ENCODE results near the gene CDON. TPM values are rescaled to one million over a fixed set of nuclear protein-coding genes. Genes with fewer than 3 reads are reported as not detected.

Gene CDON
- total and polyA plus RNA-seq, 2 donors (not counting 3 experiments of a cell fraction or from before 2014, with no cell fraction given), result 1.6 to 3.8 TPM

DNA sequence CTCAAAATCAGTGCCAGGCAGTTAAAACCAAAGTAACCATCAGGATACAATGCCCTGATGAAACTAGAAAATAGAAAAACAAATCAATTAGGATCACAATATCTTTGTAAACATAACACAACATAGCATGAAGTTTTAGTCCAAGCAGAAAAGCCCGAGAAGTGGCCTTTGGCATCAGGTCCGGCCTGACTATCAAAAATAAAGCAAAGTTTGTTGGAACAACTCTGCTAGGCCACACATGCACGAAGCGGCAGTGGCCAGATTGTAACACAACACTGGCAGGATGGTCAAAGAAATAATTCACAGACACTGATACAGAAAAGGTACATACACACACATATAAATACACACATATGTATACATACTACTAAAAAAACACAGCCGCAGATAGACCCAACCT, 26.9 kb downstream of the CDON start:
- no peak overlapping the region for H3K9ac ChIP-seq (replicated peaks; ENCODE audit: extremely low read depth, insufficient read depth, low read length)
- FAIRE-seq (no peak), DNase-seq (ENCODE audit: low read depth, low spot score) (no peak)
- H3K9me1 ChIP-seq (replicated peaks; ENCODE audit: control insufficient read depth, extremely low read depth, insufficient read depth, low read length), result no peaks in the 10 kb centered on the region
- H3K36me3 ChIP-seq (ENCODE audit: control insufficient read depth in 2 of 2, extremely low read depth in 1 of 2, insufficient read depth in 2 of 2, low read length in 2 of 2), result no peaks in the 10 kb centered on the region
- no peak overlapping the region for H2AFZ ChIP-seq (ENCODE audit: low read depth, low read length)
- no peak for TF ChIP-seq EZH2 (IDR thresholded peaks at IDR 0.05; ENCODE audit: borderline replicate concordance, low read depth, low read length, severe bottlenecking)
- TF ChIP-seq MYC (IDR thresholded peaks at IDR 0.05; ENCODE audit: low read depth, low read length), result no peak
- no peak for TF ChIP-seq POLR2AphosphoS5 (IDR thresholded peaks at IDR 0.05; ENCODE audit: insufficient read depth, low read depth, low read length)
- TF ChIP-seq POLR2A (IDR thresholded peaks at IDR 0.05; ENCODE audit: low read depth, low read length), result no peak
- TF ChIP-seq, protein P1, sequence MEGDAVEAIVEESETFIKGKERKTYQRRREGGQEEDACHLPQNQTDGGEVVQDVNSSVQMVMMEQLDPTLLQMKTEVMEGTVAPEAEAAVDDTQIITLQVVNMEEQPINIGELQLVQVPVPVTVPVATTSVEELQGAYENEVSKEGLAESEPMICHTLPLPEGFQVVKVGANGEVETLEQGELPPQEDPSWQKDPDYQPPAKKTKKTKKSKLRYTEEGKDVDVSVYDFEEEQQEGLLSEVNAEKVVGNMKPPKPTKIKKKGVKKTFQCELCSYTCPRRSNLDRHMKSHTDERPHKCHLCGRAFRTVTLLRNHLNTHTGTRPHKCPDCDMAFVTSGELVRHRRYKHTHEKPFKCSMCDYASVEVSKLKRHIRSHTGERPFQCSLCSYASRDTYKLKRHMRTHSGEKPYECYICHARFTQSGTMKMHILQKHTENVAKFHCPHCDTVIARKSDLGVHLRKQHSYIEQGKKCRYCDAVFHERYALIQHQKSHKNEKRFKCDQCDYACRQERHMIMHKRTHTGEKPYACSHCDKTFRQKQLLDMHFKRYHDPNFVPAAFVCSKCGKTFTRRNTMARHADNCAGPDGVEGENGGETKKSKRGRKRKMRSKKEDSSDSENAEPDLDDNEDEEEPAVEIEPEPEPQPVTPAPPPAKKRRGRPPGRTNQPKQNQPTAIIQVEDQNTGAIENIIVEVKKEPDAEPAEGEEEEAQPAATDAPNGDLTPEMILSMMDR (IDR thresholded peaks at IDR 0.05; ENCODE audit: extremely low read depth in 1 of 2, insufficient read depth in 1 of 2, low read depth in 1 of 2, low read length in 2 of 2), result no peak
- no peak for TF ChIP-seq FOS (IDR thresholded peaks at IDR 0.05; ENCODE audit: borderline replicate concordance, insufficient read depth, low read length)
- TF ChIP-seq, protein P2, sequence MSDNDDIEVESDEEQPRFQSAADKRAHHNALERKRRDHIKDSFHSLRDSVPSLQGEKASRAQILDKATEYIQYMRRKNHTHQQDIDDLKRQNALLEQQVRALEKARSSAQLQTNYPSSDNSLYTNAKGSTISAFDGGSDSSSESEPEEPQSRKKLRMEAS (IDR thresholded peaks at IDR 0.05; ENCODE audit: insufficient read depth, insufficient read length), result no peak
- no peak for TF ChIP-seq JUN (IDR thresholded peaks at IDR 0.05; ENCODE audit: borderline replicate concordance, insufficient read depth, insufficient read length, low read depth)
- TF ChIP-seq GATA2 (IDR thresholded peaks at IDR 0.05; ENCODE audit: insufficient read depth, insufficient read length, low read depth, low read length), result no peak
- H3K4me3 ChIP-seq (replicated peaks in 1 of 3; ENCODE audit: insufficient read depth in 1 of 3, low read depth in 1 of 3, low read length in 3 of 3), result no peak overlapping the region
- BruUV-seq (replicated peaks), result no TSS peak
- no peaks in the 10 kb centered on the region for H3K9me3 ChIP-seq (replicated peaks; ENCODE audit: control insufficient read depth, insufficient read depth, low read length)
- H3K27me3 ChIP-seq (ENCODE audit: control insufficient read depth in 2 of 2, insufficient read depth in 2 of 2, low read length in 2 of 2), result peaks cover 0 to 6% of the 10 kb centered on the region in 2 experiments
- H3K4me1 ChIP-seq (ENCODE audit: control insufficient read depth, extremely low read depth, insufficient read depth, low read length), result no peaks in the 10 kb centered on the region
- dilution Hi-C loops (cut with MboI; ENCODE audit: extremely low pct_ligation_motif_present, low sequenced_read_pairs), result no loop called here
- no peaks in the 10 kb centered on the region for H3K79me2 ChIP-seq (ENCODE audit: control insufficient read depth, insufficient read depth, low read length)
- POLR2A ChIA-PET, result no interaction called here
- H3K4me2 ChIP-seq (ENCODE audit: insufficient read depth, low read length), result no peak overlapping the region
- intact Hi-C loops (cut with micrococcal nuclease), result no loop called here
- H3K27ac ChIP-seq (ENCODE audit: insufficient read depth, low read depth, low read length), result no peak overlapping the region
- CTCF ChIA-PET, result no interaction called here
- H4K20me1 ChIP-seq (replicated peaks; ENCODE audit: control insufficient read depth, extremely low read depth, insufficient read depth, low read length), result no peaks in the 10 kb centered on the region
